Ishikawa (cell line): ENCODE results near the gene COL25A1.

Experiments
- CEBPB ChIP-seq: IDR thresholded peaks from 2 replicates; pipeline ENCODE4 v1.6.1; 2012
- CREB1 ChIP-seq: IDR thresholded peaks from 2 replicates; pipeline ENCODE4 v1.6.1; 2012; ENCODE audit warnings: low read depth
- EGR1 ChIP-seq: IDR thresholded peaks from 2 replicates; pipeline ENCODE4 v1.6.1; 2012
- FOXM1 ChIP-seq: IDR thresholded peaks from 2 replicates; pipeline ENCODE4 v1.6.1; 2012; ENCODE audit warnings: low read depth, borderline replicate concordance
- MAX ChIP-seq: IDR thresholded peaks from 2 replicates; pipeline ENCODE4 v1.6.1; 2012
- NFIC ChIP-seq: IDR thresholded peaks from 2 replicates; pipeline ENCODE4 v1.6.1; 2012
- RAD21 ChIP-seq: IDR thresholded peaks from 2 replicates; pipeline ENCODE4 v1.6.1; 2012; ENCODE audit warnings: low read depth
- TAF1 ChIP-seq: IDR thresholded peaks from 2 replicates; pipeline ENCODE4 v1.6.1; 2012; ENCODE audit warnings: low read depth, mild to moderate bottlenecking
- USF1 ChIP-seq: IDR thresholded peaks from 2 replicates; pipeline ENCODE4 v1.6.1; 2012
- YY1 ChIP-seq: IDR thresholded peaks from 2 replicates; pipeline ENCODE4 v1.6.1; 2012; ENCODE audit warnings: low read depth
- ZBTB7A ChIP-seq: IDR thresholded peaks from 2 replicates; pipeline ENCODE4 v1.6.1; 2012; ENCODE audit warnings: low read depth

- no peak for TF ChIP-seq ZBTB7A
- TF ChIP-seq CREB1, result no peak
- no peak for TF ChIP-seq YY1
- TF ChIP-seq CEBPB, result no peak
- TF ChIP-seq RAD21, result no peak
- no peak for TF ChIP-seq NFIC
- TF ChIP-seq FOXM1, result no peak
- TF ChIP-seq USF1, result no peak
- TF ChIP-seq MAX, result no peak
- TF ChIP-seq EGR1, result no peak
- no peak for TF ChIP-seq TAF1
These were observed 84.2 kb downstream of the COL25A1 start for GRCh38 chr4:109218288-109218687.
